Liver (tissue), 3 donors: Measurements from ENCODE around the gene EFNB3.

ENCODE experiments used
- ATF3 ChIP-seq: IDR thresholded peaks from 2 replicates; pipeline ENCODE4 v1.6.1; 2016; ENCODE audit warnings: antibody characterized with exemption
- CTCF ChIP-seq: fragments of 150-350 bp; IDR thresholded peaks from 2 replicates; pipeline ENCODE4 v1.5.1; 2017; ENCODE audit warnings: improper control_type of control experiment, low read depth, low read length; ENCODE audit not compliant: missing input control
- EGR1 ChIP-seq, 2 donors: IDR thresholded peaks; 2 replicates each; pipeline ENCODE4 v1.6.1; 2016 to 2018; ENCODE audit warnings: antibody characterized with exemption in 2 of 2, low read depth in 2 of 2
- HNF4A ChIP-seq, 2 donors: conservative IDR thresholded peaks; 2 replicates each; pipeline ENCODE4 v1.6.1; 2016; ENCODE audit warnings: antibody characterized with exemption in 2 of 2, mild to moderate bottlenecking in 2 of 2
- JUND ChIP-seq, 2 donors: IDR thresholded peaks; 2 replicates each; pipeline ENCODE4 v1.6.1; 2016; ENCODE audit warnings: antibody characterized with exemption in 2 of 2
- RXRA ChIP-seq, 2 donors: IDR thresholded peaks; 2 replicates each; pipeline ENCODE4 v1.6.1; 2017 to 2018; ENCODE audit warnings: antibody characterized with exemption in 2 of 2, mild to moderate bottlenecking in 1 of 2
- SP1 ChIP-seq: IDR thresholded peaks from 2 replicates; pipeline ENCODE4 v1.6.1; 2018; ENCODE audit warnings: antibody characterized with exemption, mild to moderate bottlenecking
- TAF1 ChIP-seq: conservative IDR thresholded peaks from 2 replicates; pipeline ENCODE4 v1.6.1; 2016; ENCODE audit warnings: antibody characterized with exemption, mild to moderate bottlenecking
- TF ChIP-seq, protein P1 (sequence below): IDR thresholded peaks from 2 replicates; pipeline ENCODE4 v1.6.1; 2016; ENCODE audit warnings: antibody characterized with exemption, mild to moderate bottlenecking
- TF ChIP-seq, protein P2 (sequence below): IDR thresholded peaks from 2 replicates; pipeline ENCODE4 v1.6.1; 2016; ENCODE audit warnings: antibody characterized with exemption
- donor health status: healthy.
- donor health status: healthy.

DNA sequence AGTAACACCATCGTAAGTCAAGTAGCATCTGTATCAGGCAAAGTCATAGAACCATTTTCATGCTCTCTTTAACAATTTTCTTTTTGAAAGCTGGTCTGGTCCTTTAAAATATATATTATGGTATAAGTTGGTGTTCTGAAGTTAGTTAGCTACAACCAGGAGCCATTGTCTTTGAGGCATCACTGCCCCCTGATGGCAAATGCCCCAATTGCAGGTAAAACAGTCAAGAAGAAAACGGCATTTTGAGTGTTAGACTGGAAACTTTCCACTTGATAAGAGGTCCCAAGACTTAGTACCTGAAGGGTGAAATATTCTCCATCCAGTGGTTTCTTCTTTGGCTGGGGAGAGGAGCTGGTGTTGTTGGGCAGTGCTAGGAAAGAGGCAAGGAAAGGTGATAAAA lies 31.8 kb upstream of the EFNB3 start:
- TF ChIP-seq CTCF (peak; percentile 20), HNF4A (conservative IDR thresholded peaks at IDR 0.05) (no peak), TAF1 (no peak), EGR1 (IDR thresholded peaks at IDR 0.05; ENCODE audit: low read depth in 2 of 2) (no peak), JUND (IDR thresholded peaks at IDR 0.05) (no peak), SP1 (no peak), RXRA (IDR thresholded peaks at IDR 0.05) (no peak), ATF3 (no peak)
- TF ChIP-seq, protein P1, sequence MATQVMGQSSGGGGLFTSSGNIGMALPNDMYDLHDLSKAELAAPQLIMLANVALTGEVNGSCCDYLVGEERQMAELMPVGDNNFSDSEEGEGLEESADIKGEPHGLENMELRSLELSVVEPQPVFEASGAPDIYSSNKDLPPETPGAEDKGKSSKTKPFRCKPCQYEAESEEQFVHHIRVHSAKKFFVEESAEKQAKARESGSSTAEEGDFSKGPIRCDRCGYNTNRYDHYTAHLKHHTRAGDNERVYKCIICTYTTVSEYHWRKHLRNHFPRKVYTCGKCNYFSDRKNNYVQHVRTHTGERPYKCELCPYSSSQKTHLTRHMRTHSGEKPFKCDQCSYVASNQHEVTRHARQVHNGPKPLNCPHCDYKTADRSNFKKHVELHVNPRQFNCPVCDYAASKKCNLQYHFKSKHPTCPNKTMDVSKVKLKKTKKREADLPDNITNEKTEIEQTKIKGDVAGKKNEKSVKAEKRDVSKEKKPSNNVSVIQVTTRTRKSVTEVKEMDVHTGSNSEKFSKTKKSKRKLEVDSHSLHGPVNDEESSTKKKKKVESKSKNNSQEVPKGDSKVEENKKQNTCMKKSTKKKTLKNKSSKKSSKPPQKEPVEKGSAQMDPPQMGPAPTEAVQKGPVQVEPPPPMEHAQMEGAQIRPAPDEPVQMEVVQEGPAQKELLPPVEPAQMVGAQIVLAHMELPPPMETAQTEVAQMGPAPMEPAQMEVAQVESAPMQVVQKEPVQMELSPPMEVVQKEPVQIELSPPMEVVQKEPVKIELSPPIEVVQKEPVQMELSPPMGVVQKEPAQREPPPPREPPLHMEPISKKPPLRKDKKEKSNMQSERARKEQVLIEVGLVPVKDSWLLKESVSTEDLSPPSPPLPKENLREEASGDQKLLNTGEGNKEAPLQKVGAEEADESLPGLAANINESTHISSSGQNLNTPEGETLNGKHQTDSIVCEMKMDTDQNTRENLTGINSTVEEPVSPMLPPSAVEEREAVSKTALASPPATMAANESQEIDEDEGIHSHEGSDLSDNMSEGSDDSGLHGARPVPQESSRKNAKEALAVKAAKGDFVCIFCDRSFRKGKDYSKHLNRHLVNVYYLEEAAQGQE = no peak
- TF ChIP-seq, protein P2, sequence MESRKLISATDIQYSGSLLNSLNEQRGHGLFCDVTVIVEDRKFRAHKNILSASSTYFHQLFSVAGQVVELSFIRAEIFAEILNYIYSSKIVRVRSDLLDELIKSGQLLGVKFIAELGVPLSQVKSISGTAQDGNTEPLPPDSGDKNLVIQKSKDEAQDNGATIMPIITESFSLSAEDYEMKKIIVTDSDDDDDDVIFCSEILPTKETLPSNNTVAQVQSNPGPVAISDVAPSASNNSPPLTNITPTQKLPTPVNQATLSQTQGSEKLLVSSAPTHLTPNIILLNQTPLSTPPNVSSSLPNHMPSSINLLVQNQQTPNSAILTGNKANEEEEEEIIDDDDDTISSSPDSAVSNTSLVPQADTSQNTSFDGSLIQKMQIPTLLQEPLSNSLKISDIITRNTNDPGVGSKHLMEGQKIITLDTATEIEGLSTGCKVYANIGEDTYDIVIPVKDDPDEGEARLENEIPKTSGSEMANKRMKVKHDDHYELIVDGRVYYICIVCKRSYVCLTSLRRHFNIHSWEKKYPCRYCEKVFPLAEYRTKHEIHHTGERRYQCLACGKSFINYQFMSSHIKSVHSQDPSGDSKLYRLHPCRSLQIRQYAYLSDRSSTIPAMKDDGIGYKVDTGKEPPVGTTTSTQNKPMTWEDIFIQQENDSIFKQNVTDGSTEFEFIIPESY = no peak
